Caco-2 (cell line): ENCODE measurements around the gene SINHCAF. TPM values are rescaled to one million over a fixed set of nuclear protein-coding genes. Genes with fewer than 3 reads are reported as not detected.

Source experiments
- BruUV-seq: library from RNA; stranded (reverse); fragments of 400-500 nt; replicated peaks from 2 replicates; lab custom pipeline; 2021; lab: Mats Ljungman, UMichigan
- CTCF ChIA-PET: fragments of 300-600 bp; sonication (Branson Sonifier 250); formaldehyde crosslinking; loops from one replicate; lab custom pipeline; 2022; ENCODE audit warnings: antibody characterized with exemption; lab: Charles Lee
- POLR2A ChIA-PET: fragments of 300-600 bp; sonication (Branson Sonifier 250); formaldehyde crosslinking; loops from one replicate; lab custom pipeline; 2022; ENCODE audit warnings: antibody characterized with exemption; lab: Charles Lee
- DNase-seq, 2 experiments: peaks; one replicate each; pipeline versions ENCODE4 v3.0.0 to v3.0.0-alpha.2; 2020 to 2022
- H3K27me3 ChIP-seq: replicated peaks from 2 replicates; pipeline ENCODE4 v1.6.0; 2011; ENCODE audit warnings: low read length; ENCODE audit not compliant: control insufficient read depth, insufficient read depth
- H3K36me3 ChIP-seq: 2 replicates; pipeline ENCODE4 v1.5.1; 2011; ENCODE audit warnings: low read length; ENCODE audit not compliant: control insufficient read depth, insufficient read depth
- H3K4me1 ChIP-seq: fragments of 250-450 bp; sonication (Bioruptor Pico); 2 replicates; pipeline ENCODE4 v1.5.1; 2020; ENCODE audit warnings: mild to moderate bottlenecking
- H3K4me3 ChIP-seq: 2 replicates; pipeline ENCODE4 v1.5.1; 2011; ENCODE audit warnings: low read depth, mild to moderate bottlenecking, control low read depth, low read length
- H3K9me3 ChIP-seq: fragments of 250-450 bp; sonication (Bioruptor Pico); 2 replicates; pipeline ENCODE4 v1.5.1; 2020; ENCODE audit warnings: mild to moderate bottlenecking, moderate library complexity
- H3K27ac Mint-ChIP-seq: one replicate; pipeline ENCODE4 v1.8.0; 2022; ENCODE audit warnings: mixed read lengths; ENCODE audit not compliant: unreplicated experiment
- H3K27me3 Mint-ChIP-seq: one replicate; pipeline ENCODE4 v1.8.0; 2022; ENCODE audit warnings: mixed read lengths; ENCODE audit not compliant: insufficient read depth, unreplicated experiment
- H3K36me3 Mint-ChIP-seq: one replicate; pipeline ENCODE4 v1.8.0; 2022; ENCODE audit warnings: mild to moderate bottlenecking, mixed read lengths; ENCODE audit not compliant: insufficient read depth, unreplicated experiment
- H3K4me1 Mint-ChIP-seq: one replicate; pipeline ENCODE4 v1.8.0; 2022; ENCODE audit warnings: low read depth, mixed read lengths; ENCODE audit not compliant: unreplicated experiment
- H3K4me3 Mint-ChIP-seq: one replicate; pipeline ENCODE4 v1.8.0; 2022; ENCODE audit warnings: mild to moderate bottlenecking, moderate library complexity, mixed read lengths; ENCODE audit not compliant: unreplicated experiment
- H3K9me3 Mint-ChIP-seq: one replicate; pipeline ENCODE4 v1.8.0; 2022; ENCODE audit warnings: mixed read lengths; ENCODE audit not compliant: unreplicated experiment
- CTCF ChIP-seq, 2 experiments: fragments of 200-600 bp in 1 of 2; IDR thresholded peaks; 1 replicate in 1 of 2; 2 replicates in 1 of 2; pipeline versions ENCODE4 v1.5.1 to v1.8.0; 2011 to 2022; ENCODE audit warnings: antibody characterized with exemption in 1 of 2, control low read depth in 1 of 2, inconsistent platforms in 1 of 2, low read depth in 1 of 2, low read length in 1 of 2, mild to moderate bottlenecking in 1 of 2, moderate library complexity in 1 of 2; ENCODE audit not compliant: insufficient read depth in 1 of 2, severe bottlenecking in 1 of 2, unreplicated experiment in 1 of 2
- intact Hi-C: fragments of 100-400 bp; cut with micrococcal nuclease; formaldehyde crosslinking; loops from one replicate; pipeline ENCODE4 v1.10.0; 2022; ENCODE audit not compliant: unreplicated experiment
- total RNA-seq: library from RNA; stranded (reverse); gene quantifications from 2 replicates; pipeline ENCODE4 v1.2.3, GENCODE V29; 2022

Gene SINHCAF
- total RNA-seq, 1 experiment from 2014 or later: 319 TPM

- TF ChIP-seq CTCF (IDR thresholded peaks at IDR 0.05; ENCODE audit: insufficient read depth in 1 of 2, low read depth in 1 of 2, low read length in 1 of 2, severe bottlenecking in 1 of 2, unreplicated experiment in 1 of 2): no peak
- POLR2A ChIA-PET: interaction anchor here (0.9 to 5.2 kb wide), 5 partner anchors 12 to 63 kb away, joined by 3 to 145 read pairs (median 5); no protein-coding TSS in a partner anchor
- no TSS peak for BruUV-seq
- peaks cover 37% of the 10 kb centered on the region for H3K36me3 Mint-ChIP-seq
- no peaks in the 10 kb centered on the region for H3K27me3 ChIP-seq
- H3K4me3 Mint-ChIP-seq: peak overlapping the region; percentile 98
- no peaks in the 10 kb centered on the region for H3K9me3 ChIP-seq
- peak overlapping the region; percentile 99 for H3K27ac Mint-ChIP-seq
- H3K27me3 Mint-ChIP-seq: no peaks in the 10 kb centered on the region
- intact Hi-C loops: loop anchor here (1.0 to 2.0 kb wide), 2 partner anchors 8 to 267 kb away; partner anchors contain the start of gene DENND5B
- peak in 1 of 2 experiments; percentile 65 for DNase-seq
- peaks cover 34% of the 10 kb centered on the region for H3K4me1 Mint-ChIP-seq
- H3K4me3 ChIP-seq: peak overlapping the region; percentile 99
- no peaks in the 10 kb centered on the region for H3K9me3 Mint-ChIP-seq
- CTCF ChIA-PET: interaction anchor here (0.7 to 0.9 kb wide), 3 partner anchors 47 to 73 kb away, joined by 3 to 7 read pairs (median 4); no protein-coding TSS in a partner anchor
- peaks cover 1% of the 10 kb centered on the region; the same call in 1 of the 2 replicates for H3K36me3 ChIP-seq
- peaks cover 52% of the 10 kb centered on the region for H3K4me1 ChIP-seq
Measured at GRCh38 chr12:31323391-31324115, 2.4 kb downstream of the SINHCAF start.

GRCh38 chr12:31322801-31323207 is 3.1 kb downstream of the SINHCAF start:
- H3K27me3 Mint-ChIP-seq: no peaks in the 10 kb centered on the region
- H3K4me1 Mint-ChIP-seq: peaks cover 40% of the 10 kb centered on the region
- peaks cover 37% of the 10 kb centered on the region for H3K36me3 Mint-ChIP-seq
- Histone ChIP-seq H3K4me3 (peak overlapping the region; percentile 99), H3K4me1 (peaks cover 59% of the 10 kb centered on the region), H3K27me3 (no peaks in the 10 kb centered on the region), H3K36me3 (peaks cover 1% of the 10 kb centered on the region; the same call in 1 of the 2 replicates), H3K9me3 (no peaks in the 10 kb centered on the region)
- peak overlapping the region; percentile 98 for H3K4me3 Mint-ChIP-seq
- ChIA-PET CTCF (interaction anchor here (0.7 to 0.9 kb wide), 2 partner anchors 48 to 64 kb away, joined by 3 to 4 read pairs; no protein-coding TSS in a partner anchor), POLR2A (interaction anchor here (0.9 to 5.2 kb wide), 5 partner anchors 11 to 64 kb away, joined by 3 to 145 read pairs (median 5); no protein-coding TSS in a partner anchor)
- no peak for TF ChIP-seq CTCF (IDR thresholded peaks at IDR 0.05; ENCODE audit: insufficient read depth in 1 of 2, low read depth in 1 of 2, low read length in 1 of 2, severe bottlenecking in 1 of 2, unreplicated experiment in 1 of 2)
- H3K9me3 Mint-ChIP-seq: no peaks in the 10 kb centered on the region
- intact Hi-C loops: no loop called here
- no TSS peak for BruUV-seq
- peak overlapping the region; percentile 99 for H3K27ac Mint-ChIP-seq
- DNase-seq: no peak

GRCh38 chr12:31321897-31322228 is 4.1 kb downstream of the SINHCAF start:
- no peak overlapping the region for H3K27ac Mint-ChIP-seq
- DNase-seq: no peak

More at GRCh38 chr12:31321897-31322228, 4.1 kb downstream of the SINHCAF start:
- Mint-ChIP-seq H3K36me3 (peaks cover 42% of the 10 kb centered on the region), H3K4me1 (peaks cover 39% of the 10 kb centered on the region), H3K4me3 (peak overlapping the region; percentile 23), H3K27me3 (no peaks in the 10 kb centered on the region), H3K9me3 (no peaks in the 10 kb centered on the region)
- BruUV-seq: no TSS peak
- CTCF ChIA-PET: no interaction called here
- Histone ChIP-seq H3K36me3 (peaks cover 1% of the 10 kb centered on the region; the same call in 1 of the 2 replicates), H3K9me3 (no peaks in the 10 kb centered on the region), H3K4me3 (no peak overlapping the region), H3K4me1 (peaks cover 65% of the 10 kb centered on the region), H3K27me3 (no peaks in the 10 kb centered on the region)
- intact Hi-C loops: no loop called here
- POLR2A ChIA-PET: no interaction called here
- no peak for TF ChIP-seq CTCF (IDR thresholded peaks at IDR 0.05; ENCODE audit: insufficient read depth in 1 of 2, low read depth in 1 of 2, low read length in 1 of 2, severe bottlenecking in 1 of 2, unreplicated experiment in 1 of 2)
